Mammary epithelial cell (primary cell): ENCODE measurements around the gene C16orf90.

ENCODE experiments used
- EZH2 ChIP-seq: IDR thresholded peaks from 2 replicates; pipeline ENCODE4 v1.6.1; 2012; ENCODE audit warnings: low read length, inconsistent platforms, borderline replicate concordance
- TF ChIP-seq, protein P1 (sequence below), 2 donors: IDR thresholded peaks in 1 of 2; conservative IDR thresholded peaks in 1 of 2; 2 replicates each; pipeline ENCODE4 v1.5.1; 2011 to 2012; ENCODE audit warnings: inconsistent platforms in 2 of 2, low read length in 2 of 2, mild to moderate bottlenecking in 2 of 2, control low read depth in 1 of 2, low read depth in 1 of 2; ENCODE audit not compliant: insufficient read depth in 1 of 2; ENCODE audit errors: extremely low read depth in 1 of 2

GRCh38 chr16:3480901-3481695 is 14.2 kb downstream of the C16orf90 start:
- TF ChIP-seq, protein P1, sequence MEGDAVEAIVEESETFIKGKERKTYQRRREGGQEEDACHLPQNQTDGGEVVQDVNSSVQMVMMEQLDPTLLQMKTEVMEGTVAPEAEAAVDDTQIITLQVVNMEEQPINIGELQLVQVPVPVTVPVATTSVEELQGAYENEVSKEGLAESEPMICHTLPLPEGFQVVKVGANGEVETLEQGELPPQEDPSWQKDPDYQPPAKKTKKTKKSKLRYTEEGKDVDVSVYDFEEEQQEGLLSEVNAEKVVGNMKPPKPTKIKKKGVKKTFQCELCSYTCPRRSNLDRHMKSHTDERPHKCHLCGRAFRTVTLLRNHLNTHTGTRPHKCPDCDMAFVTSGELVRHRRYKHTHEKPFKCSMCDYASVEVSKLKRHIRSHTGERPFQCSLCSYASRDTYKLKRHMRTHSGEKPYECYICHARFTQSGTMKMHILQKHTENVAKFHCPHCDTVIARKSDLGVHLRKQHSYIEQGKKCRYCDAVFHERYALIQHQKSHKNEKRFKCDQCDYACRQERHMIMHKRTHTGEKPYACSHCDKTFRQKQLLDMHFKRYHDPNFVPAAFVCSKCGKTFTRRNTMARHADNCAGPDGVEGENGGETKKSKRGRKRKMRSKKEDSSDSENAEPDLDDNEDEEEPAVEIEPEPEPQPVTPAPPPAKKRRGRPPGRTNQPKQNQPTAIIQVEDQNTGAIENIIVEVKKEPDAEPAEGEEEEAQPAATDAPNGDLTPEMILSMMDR (conservative IDR thresholded peaks at IDR 0.05 in 1 of 2, IDR thresholded peaks at IDR 0.05 in 1 of 2; ENCODE audit: extremely low read depth in 1 of 2, insufficient read depth in 1 of 2, low read depth in 1 of 2, low read length in 2 of 2), result no peak
- TF ChIP-seq EZH2, result no peak
